Thyroid gland (tissue), 4 donors: ENCODE measurements around the gene ZNF71.
"Not testable (repeated sequence)": the region's sequence is repeated elsewhere in the genome, so short reads cannot be mapped to it uniquely, and the experiment has no call there.

Source experiments
- CTCF ChIP-seq, 6 experiments: fragments of 200-600 bp in 3 of 6; fragments of 450-650 bp in 3 of 6; sonication (generic) in 3 of 6; IDR thresholded peaks; one replicate each; pipeline ENCODE4 v1.5.1; 2016 to 2019; ENCODE audit warnings: antibody characterized with exemption in 6 of 6, mild to moderate bottlenecking in 2 of 6, inconsistent platforms in 1 of 6, moderate library complexity in 1 of 6
- POLR2A ChIP-seq, 2 donors: fragments of 450-650 bp; IDR thresholded peaks; one replicate each; pipeline ENCODE4 v1.6.1; 2017; ENCODE audit warnings: antibody characterized with exemption in 2 of 2, mild to moderate bottlenecking in 2 of 2, moderate library complexity in 1 of 2

- not testable (repeated sequence) for TF ChIP-seq CTCF, POLR2A (IDR thresholded peaks at IDR 0.05)
These were observed 77.5 kb downstream of the ZNF71 start for GRCh38 chr19:56672610-56673009.
